HPDE6-E6E7 (cell line): ENCODE data around the gene DNAI1.
"Not testable (repeated sequence)": the region's sequence is repeated elsewhere in the genome, so short reads cannot be mapped to it uniquely, and the experiment has no call there.

Experiments
- DNase-seq: peaks from one replicate; pipeline ENCODE4 v3.0.0; 2011; ENCODE audit warnings: missing footprints; ENCODE audit errors: extremely low spot score

Gene DNAI1

DNA sequence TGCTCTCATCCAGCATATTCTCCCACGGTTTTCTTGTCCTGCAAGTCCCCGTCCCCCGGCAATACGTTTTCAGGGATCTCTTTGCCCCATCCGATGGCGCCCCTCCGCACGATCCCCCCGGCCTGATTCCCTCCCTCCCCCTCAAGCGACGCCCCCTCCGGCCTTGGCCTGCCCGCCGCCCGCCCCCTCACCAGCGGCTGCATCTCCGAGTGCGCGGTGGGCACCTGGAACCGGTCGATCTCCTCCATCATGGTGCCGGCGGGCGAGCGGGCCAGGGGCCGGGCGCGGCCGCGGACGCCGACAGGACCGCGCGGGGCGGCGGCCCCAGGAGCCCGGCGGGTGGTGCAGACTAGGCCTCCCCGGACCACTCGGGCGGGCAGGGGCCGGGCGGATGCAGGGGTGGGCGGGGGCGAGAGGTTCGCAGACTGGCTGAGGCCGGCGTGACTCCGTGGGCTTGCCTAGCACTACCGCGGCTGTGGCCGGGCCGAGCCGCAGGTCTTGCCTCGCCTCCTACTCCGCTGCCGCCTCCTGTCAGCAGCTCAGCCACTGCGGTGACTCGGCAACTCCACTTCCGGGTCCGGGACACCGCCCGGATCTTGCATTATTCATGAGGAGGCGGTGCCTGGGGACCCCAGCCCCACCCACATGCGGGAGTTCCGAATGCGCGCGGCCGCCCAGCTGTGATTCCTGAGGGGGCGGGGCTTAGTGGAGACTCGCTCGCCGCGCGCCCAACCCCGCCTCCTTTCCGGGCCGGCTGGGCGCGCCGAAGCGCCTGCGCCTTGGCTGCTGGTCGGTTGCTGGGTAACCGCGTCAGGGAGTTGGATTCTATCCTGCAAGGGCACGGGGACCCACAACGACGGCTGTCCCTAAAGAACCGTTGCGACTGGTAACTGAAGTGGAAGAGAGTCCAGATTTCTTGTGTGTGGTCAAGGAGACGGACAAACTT is at the start of gene DNAI1, which contains the start of gene FAM219A:
Gene DNAI1 (plus strand): TSS at position 793 of the 946 bp plus-strand sequence. CDS start 201 bp downstream, outside the sequence.
Gene FAM219A (minus strand): TSS at position 558 of the 946 bp plus-strand sequence. CDS start 307 bp downstream, at position 251.
- DNase-seq = peak; percentile 98

GRCh38 chr9:34409154-34409553 is 49.5 kb upstream of the DNAI1 start:
- no peak for DNase-seq

- no peak for DNase-seq
Measured at GRCh38 chr9:34412336-34412735, 46.3 kb upstream of the DNAI1 start.

GRCh38 chr9:34413231-34413852 is 45.3 kb upstream of the DNAI1 start:
- DNase-seq = peak; percentile 45

DNA sequence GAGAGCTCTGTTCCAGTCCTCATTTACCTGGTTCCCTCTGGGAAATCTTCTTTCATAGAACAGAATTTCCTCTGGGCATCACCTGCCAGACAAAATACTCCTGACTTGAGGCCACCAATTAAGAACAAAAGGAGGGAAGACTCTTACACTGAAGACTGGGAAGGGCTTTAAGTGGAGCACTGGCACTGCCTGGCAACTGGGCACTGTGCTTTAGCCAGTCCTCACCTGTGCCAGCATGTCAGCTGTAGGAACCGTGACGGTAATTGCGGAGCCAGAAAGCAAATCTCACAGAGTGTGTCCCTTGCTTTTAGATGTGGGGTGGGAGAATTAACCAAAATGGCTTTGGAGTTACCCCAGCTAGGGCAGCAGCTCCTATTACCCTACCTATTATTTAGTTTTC is 40.9 kb upstream of the DNAI1 start:
- no peak for DNase-seq

GRCh38 chr9:34419716-34420504 is 38.7 kb upstream of the DNAI1 start:
- no peak for DNase-seq

GRCh38 chr9:34426347-34427074 is 32.1 kb upstream of the DNAI1 start:
- no peak for DNase-seq

GRCh38 chr9:34428325-34428958 is 30.2 kb upstream of the DNAI1 start:
- DNase-seq = no peak

DNA sequence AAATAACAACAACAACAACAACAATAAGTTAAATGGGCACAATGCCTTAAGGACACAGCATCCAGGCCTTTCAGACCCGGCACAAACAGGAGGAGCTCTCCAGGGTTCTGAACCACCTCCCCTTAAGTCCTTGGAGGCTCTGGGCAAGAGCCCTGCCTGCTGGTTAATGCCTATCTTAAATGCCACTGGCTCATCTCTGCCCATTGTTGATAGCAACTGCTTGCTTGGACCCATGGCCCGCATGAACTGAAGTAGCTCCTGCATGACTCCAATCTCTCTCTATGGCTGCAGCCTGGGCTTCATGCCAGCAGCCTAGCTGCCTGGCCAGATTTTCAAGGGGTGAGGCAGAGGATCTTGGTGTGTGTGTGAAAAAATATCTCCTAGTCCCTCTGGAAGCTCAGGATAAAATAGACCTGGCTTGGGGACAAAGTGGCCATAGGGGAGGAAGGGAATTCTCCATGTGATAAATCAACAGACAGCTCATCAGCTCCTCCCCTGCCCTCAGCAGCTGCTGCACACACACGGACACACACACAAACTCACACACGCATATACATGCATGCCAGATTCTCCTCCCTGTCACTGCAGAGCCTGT is 27.7 kb upstream of the DNAI1 start:
- DNase-seq = peak; percentile 56

- DNase-seq = no peak
Measured at GRCh38 chr9:34431667-34432066, 26.9 kb upstream of the DNAI1 start.

GRCh38 chr9:34437006-34437925 is 21.3 kb upstream of the DNAI1 start:
- DNase-seq = no peak

DNA sequence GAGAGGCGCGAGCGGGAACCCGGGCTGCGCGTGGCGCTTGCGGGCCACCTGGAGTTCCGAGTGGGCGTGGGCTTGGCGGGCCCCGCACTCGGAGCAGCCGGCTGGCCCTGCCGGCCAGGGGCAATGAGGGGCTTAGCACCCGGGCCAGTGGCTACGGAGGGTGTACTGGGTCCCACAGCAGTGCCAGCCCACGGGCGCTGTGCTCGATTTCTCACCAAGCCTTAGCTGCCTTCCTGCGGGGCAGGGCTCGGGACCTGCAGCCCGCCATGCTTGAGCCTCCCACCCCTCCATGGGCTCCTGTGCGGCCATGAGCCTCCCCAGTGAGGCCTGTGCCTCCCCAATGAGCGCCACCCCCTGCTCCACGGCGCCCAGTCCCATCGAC is 20.7 kb upstream of the DNAI1 start:
- not testable (repeated sequence) for DNase-seq

DNA sequence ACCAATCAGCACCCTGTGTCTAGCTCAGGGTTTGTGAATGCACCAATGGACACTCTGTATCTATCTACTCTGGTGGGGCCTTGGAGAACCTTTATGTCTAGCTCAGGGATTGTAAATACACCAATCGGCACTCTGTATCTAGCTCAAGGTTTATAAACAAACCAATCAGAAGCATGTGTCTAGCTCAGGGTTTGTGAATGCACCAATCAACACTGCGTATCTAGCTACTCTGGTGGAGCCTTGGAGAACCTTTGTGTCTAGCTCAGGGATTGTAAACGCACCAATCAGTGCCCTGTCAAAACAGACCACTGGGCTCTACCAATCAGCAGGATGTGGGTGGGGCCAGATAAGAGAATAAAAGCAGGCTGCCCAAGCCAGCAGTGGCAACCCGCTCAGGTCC is 20.1 kb upstream of the DNAI1 start:
- DNase-seq = not testable (repeated sequence)

- no peak for DNase-seq
Measured at GRCh38 chr9:34440017-34440416, 18.6 kb upstream of the DNAI1 start.

DNA sequence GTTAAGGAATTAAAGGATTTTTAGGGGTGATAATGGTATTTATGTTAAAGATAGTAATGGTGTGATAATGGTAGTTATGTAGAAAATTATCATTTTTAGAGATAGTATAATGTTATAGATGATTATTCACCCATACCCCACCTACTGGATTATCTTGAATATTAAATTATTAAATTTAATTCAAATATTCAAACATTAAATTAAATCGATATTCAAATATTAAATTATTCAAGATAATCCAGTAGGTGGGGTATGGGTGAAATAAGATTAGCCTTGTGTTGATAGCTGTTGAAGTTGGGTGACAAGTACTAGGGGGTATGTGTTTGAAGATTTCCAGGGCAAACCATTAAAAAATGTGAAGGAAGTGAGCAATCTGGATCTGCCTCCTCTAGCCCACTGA is 15.8 kb upstream of the DNAI1 start:
- no peak for DNase-seq

- DNase-seq = no peak
Measured at GRCh38 chr9:34443533-34443932, 15.1 kb upstream of the DNAI1 start.

DNA sequence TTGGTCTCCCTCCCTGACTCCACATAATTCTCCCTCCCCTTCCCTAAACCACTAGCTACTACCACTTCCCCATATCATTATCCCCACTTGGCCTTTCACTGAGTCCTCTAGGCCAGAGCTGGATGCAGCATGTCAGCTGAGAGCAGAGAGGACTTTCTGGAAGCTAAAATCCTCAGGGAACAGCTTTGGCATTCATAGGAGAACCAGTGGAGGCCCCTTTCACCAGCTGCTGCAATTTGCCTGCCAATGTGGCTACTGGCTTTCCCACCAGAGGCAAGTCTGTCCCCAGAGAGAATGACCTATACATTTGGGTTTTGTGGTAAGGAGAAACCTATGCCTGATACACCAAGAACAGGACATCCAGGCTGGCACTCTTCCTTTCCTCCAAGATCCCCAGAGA is 14.6 kb upstream of the DNAI1 start:
- no peak for DNase-seq

- DNase-seq = no peak
Measured at GRCh38 chr9:34446468-34446891, 12.1 kb upstream of the DNAI1 start.

- DNase-seq = no peak
Measured at GRCh38 chr9:34446951-34447350, 11.7 kb upstream of the DNAI1 start.
